HG02885 (cell line): ENCODE results near the gene FCRL5.
"Not testable (repeated sequence)": the region's sequence is repeated elsewhere in the genome, so short reads cannot be mapped to it uniquely, and the experiment has no call there.

Experiments
- ATAC-seq: cut with Tn5 transposase; IDR thresholded peaks from one replicate; pipeline ENCODE4 v1.9.1; 2021; ENCODE audit warnings: mild to moderate bottlenecking; ENCODE audit not compliant: unreplicated experiment, poor library complexity

FCRL5 gene

DNA sequence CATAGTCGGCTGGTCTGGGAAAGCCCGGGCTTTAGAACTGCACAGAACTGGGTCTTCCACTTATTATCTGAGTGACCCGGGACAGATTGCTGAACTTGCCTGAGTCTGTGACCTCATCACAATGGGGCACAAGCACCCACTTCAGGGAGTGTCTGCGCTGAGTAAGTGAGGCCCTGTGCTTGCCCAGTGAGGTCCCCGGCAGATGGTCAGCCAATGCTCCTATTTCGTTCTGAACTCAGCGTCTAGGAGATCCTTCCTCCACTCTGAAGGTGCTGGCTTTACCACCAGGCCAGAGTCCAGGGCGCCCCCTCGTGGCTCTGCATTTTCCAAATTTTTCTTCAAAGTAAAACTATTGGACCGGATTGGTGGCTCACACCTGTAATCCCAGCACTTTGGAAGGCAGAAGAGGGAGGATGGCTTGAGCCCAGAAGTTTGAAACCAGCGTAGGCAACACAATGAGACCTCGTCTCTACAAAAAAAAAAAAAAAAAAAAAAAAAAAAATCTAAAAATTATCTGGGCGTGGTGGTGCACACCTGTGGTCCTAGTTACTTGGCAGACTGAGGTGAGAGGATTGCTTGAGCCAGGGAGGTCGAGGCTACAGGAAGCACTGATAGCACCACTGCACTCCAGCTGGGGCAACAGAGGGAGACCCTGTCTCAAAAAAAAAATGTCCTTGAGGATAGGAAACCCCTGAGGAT lies 61.7 kb downstream of the FCRL5 start:
- no peak for ATAC-seq

DNA sequence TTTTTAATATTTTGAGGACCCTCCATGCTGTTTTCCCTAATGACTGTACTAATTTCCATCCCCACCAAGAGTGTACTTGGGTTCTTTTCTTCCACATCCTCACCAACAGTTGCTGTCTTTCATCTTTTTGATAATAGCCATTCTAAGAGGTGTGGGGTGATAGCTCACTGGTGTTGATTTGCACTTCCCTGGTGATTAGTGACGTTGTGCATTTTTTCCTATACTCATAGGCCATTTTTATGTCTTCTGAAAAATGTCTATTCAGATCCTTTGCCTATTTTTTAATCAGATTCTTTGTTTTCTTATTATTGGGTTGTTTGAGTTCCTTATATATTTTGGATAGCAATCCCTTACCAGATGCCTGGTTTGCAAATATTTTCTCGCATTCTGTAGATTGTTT lies 64.2 kb downstream of the FCRL5 start:
- ATAC-seq = no peak

DNA sequence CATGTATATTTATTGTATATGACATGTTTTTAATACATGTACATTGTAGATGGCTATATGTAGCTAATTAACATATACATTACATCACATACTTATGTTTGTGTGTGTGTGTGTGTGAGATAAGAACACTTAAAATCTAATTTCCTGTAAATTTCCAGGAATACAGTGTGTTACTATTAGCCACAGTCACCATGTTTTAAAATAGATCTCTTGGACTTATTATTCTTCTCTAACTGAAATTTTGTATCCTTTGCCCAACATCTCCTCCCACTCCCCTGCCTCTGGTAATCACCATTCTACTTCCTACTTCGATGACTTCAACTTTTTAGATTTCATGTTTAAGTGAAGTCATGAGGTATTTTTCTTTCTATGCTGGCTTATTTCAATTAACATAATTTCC lies 64.8 kb downstream of the FCRL5 start:
- no peak for ATAC-seq

- ATAC-seq = no peak
Measured at GRCh38 chr1:157487096-157487495, 65.2 kb downstream of the FCRL5 start.

- not testable (repeated sequence) for ATAC-seq
Measured at GRCh38 chr1:157486400-157486799, 65.9 kb downstream of the FCRL5 start.

DNA sequence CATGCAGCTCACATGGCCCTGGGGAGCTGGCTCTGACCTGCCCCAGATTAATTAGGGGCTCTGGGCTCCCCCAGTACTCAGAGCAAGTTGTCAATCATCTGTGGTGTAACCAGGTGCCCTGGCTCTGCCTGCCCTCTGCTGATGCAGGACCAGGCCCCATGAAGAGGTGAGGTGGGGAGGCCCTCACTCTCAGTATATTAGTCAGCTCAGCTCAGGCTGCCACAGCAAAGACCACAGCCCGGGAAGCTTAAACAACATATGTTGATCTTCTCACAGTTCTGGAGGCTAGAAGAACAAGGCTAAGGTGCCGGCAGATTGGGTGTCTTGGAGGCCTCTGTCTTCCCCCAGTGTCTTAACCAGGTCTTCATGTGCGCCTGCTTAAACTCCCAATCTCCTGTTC lies 66.5 kb downstream of the FCRL5 start:
- ATAC-seq = no peak

GRCh38 chr1:157484573-157484972 lies 67.7 kb downstream of the FCRL5 start:
- no peak for ATAC-seq

DNA sequence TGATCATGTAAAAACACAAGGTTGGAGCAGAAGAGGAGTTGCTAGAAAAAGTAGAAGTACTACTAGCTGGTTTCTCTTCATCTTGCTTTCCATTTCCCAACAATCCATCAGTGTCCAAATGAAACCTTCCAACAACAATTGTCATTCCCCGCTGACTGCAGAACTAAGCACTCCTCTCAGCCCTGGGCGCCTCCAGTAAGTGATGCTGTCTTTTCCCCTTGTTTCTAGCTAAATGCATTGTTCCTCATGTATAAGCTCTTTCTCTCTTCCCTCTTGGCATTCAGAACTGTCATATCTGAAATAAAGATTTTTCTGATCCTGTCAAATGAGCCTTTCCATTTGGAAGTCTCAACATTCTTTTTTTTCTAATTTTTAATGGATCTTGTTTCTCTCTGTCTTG lies 68.7 kb downstream of the FCRL5 start:
- no peak for ATAC-seq

- ATAC-seq = no peak
Measured at GRCh38 chr1:157482717-157483116, 69.6 kb downstream of the FCRL5 start.

DNA sequence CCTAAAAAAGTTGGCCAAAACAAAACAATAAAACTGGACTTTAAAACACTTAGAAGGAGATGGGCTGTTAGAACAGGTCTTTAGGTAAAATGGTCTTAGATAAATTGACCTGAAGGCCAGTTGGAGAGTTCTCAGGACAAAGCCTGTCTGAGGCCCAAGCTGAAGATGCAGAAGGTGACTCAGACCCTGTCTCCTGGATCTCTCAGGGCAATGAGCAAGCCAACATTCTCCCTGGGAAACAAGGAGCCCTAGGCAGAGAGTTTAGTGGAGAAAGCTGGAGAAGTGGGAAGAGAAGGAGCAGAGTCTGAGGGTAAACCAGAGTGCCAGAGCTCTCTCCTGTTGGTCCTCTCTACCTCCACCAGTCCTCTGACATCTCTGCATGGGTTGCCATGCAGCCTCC lies 70.1 kb downstream of the FCRL5 start:
- no peak for ATAC-seq

GRCh38 chr1:157478030-157478429 lies 74.3 kb downstream of the FCRL5 start:
- no peak for ATAC-seq

DNA sequence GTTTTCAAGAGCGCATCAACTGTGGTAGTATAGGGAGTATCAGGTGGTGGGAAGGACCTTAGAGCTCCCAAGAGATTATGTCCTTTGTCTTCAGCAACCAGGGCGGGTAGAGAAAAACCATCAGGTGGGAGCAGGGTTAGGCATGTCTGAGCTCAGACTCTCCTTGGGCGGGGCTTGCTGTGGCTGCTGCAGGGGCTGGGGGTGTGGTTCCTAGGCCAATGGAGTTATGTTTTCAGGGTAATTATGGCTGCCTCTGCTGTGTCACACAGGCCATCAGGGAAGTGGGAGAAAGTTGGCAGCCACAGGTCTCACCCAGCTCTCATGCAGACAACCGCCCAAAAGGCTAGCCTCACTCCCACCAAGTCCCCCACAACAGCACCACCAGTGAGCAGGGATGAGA lies 74.9 kb downstream of the FCRL5 start:
- no peak for ATAC-seq

- ATAC-seq = no peak
Measured at GRCh38 chr1:157472959-157473358, 79.4 kb downstream of the FCRL5 start.

DNA sequence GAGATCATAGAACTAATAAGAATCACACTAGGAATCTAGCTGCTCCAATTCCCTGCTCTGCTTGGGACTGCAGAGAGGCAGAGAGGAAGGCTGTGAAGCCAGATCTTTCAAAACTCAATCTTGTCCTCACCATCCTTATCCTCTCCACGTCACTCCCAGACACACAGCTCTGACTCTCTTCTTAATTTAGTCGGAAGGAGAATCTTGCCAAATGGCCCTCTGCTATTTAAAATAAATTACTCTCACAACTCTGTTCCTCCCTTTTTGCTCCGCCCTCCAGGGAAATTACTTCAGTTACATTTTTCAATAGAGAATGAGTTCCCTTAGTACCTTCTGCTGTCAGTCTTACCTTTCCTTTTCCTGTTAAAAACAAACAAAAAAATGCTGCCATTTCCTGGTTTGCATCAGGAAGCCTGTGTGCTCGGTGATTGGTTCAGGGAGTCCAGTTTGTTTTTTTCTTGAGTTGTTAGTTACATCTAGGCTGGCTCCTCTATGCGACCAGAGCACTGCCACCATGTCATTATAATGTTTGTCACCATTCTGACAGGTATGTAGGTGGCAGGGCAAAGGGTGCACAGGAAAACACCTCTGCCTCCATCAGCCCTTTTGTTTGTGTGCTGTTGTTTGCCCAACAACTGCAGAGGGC lies 80.1 kb downstream of the FCRL5 start:
- no peak for ATAC-seq

DNA sequence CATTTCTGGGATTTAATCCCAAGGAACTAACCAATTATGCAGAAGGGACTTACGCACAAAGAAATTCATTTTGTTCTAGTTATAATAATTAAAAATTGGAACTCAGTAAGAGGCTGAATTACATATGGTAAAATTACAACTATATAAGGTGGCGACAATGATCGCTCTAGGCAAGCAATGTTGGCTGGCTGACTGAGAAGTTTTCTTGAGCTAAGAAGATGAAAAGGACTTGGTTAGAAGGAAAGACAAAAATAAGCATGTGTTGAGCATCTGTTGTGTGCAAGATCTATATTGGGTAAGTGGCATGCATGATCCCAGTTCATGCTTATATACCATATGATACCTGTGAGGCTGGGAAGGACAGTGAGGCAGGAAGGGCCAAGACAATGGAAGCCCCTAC lies 80.8 kb downstream of the FCRL5 start:
- no peak for ATAC-seq

GRCh38 chr1:157469752-157470675 lies 82.3 kb downstream of the FCRL5 start:
- no peak for ATAC-seq

DNA sequence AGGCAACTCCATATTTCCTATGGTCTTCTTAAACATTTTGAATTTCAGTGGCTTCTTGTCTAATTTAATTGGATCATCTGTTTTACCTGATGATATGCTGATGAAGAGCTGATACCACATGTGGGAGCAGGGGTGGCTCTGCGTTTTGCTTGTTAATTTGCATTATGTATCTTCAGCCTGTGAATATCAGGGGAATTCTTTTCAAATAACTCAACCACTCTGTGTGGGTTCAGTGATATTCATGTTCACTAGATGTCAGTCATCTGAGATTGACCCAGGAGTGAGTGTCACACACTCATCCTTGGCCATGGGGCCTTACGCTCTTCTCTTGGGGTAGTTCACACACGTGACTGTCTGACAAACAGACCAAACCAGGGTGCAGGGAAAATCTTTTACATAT lies 83.0 kb downstream of the FCRL5 start:
- ATAC-seq = no peak

GRCh38 chr1:157466011-157466410 lies 86.3 kb downstream of the FCRL5 start:
- ATAC-seq = no peak
